GM12801 (cell line): ENCODE data around the gene CDK14.

Experiments used
- TF ChIP-seq, protein P1 (sequence below): IDR thresholded peaks from one replicate; pipeline ENCODE4 v1.5.1; 2011; ENCODE audit warnings: control low read depth; ENCODE audit not compliant: insufficient read length; ENCODE audit errors: extremely low read depth

Gene CDK14

DNA sequence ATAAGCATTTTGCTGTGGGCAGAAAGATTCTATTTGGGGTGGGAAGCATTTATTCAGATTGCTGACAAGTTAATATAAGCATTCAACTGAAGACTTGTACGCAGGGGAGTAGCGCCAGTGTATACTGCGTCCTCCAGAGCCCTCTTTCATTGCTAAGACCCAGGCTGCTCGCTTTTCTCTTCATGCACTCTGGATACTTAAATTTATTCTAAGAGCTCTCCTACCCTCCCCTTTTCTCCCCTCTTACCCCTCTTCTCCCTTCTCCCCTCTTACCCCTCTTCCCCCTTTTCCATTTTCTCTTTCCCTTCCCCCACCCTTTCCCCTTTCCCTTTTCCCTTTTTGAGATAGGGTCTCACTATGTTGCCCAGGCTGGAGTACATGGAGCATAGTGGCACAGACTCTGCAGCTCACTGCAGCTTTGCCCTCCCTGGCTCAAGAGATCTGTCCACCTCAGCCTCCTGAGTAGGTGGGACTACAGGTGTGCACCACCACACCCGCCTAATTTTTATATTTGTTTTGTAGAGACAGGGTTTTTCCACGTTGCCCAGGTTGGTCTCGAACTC is 125.8 kb downstream of the CDK14 start:
- TF ChIP-seq, protein P1, sequence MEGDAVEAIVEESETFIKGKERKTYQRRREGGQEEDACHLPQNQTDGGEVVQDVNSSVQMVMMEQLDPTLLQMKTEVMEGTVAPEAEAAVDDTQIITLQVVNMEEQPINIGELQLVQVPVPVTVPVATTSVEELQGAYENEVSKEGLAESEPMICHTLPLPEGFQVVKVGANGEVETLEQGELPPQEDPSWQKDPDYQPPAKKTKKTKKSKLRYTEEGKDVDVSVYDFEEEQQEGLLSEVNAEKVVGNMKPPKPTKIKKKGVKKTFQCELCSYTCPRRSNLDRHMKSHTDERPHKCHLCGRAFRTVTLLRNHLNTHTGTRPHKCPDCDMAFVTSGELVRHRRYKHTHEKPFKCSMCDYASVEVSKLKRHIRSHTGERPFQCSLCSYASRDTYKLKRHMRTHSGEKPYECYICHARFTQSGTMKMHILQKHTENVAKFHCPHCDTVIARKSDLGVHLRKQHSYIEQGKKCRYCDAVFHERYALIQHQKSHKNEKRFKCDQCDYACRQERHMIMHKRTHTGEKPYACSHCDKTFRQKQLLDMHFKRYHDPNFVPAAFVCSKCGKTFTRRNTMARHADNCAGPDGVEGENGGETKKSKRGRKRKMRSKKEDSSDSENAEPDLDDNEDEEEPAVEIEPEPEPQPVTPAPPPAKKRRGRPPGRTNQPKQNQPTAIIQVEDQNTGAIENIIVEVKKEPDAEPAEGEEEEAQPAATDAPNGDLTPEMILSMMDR, result no peak

DNA sequence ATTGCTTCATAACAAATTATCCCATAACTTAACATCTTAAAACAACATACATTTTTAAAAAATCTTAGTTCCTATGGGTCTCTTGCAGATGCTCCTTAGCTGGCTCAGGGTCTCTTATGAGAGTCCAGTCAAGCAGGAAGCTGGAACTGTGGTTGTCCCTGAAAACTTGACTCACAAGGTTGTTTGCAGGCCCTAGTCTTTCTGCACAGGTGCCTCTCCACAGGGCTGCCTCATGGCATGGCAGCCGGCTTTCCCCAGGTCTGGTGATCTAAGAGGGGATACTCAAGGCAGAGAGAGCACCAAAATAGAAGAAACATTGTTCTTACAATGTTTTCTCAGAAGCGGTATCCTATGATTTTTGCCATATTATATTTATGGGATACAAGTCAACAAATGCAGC is 127.1 kb downstream of the CDK14 start:
- TF ChIP-seq, protein P1, result no peak

DNA sequence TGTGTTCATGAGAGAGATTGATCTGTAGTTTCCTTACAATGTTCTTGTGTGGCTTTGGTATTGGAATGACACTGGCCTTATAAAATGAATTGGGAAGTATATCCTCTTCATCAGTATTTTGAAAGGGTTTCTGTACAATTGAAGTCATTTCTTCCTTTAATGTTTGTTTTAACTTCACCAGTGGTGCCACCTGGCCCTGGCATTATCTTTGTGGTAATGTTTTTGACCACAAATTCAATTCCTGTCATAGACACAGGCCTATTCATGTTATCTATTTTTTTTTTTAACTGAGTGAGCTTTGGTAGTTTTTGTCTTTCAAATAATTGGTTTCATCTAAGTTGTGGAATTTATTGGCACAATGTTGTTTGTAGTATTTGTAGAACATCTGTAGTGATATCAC is 127.7 kb downstream of the CDK14 start:
- TF ChIP-seq, protein P1, result no peak

DNA sequence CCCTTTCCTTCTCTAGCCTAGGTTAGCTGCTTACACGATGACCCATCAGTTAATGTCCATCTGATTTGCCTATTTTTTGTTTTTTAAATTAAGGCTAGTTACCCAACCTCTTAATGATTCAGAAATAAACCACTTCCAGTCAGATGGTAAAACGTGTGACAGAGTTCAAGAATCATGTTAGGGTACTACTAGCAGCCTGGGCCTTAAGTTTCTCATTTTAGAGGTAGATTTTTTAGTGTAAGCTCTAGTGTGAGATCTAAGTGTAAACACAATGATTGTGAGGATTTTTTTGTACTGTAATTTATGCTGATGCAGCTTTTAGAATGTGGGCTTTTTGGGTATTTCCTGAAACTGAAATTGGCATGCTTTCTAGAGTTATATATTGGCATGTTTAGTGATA is 130.0 kb downstream of the CDK14 start:
- TF ChIP-seq, protein P1, result no peak

DNA sequence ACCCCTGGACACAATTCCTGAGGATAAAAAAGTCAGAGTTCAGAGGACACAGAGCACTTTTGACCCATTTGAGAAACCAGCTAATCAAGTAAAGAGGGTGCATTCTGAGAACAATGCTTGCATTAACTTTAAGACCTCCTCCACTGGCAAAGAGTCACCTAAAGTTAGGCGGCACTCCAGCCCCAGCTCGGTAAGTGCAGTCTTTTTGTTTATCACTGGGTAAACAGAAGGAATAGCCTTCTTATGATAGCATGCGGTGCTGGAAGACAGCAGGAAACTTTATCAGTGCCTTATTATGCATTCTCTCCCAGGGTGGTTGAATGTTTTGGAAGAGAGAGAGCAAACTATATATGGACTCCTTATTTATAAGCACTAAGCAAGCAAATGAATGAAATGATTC is 130.5 kb downstream of the CDK14 start:
- TF ChIP-seq, protein P1, result no peak

DNA sequence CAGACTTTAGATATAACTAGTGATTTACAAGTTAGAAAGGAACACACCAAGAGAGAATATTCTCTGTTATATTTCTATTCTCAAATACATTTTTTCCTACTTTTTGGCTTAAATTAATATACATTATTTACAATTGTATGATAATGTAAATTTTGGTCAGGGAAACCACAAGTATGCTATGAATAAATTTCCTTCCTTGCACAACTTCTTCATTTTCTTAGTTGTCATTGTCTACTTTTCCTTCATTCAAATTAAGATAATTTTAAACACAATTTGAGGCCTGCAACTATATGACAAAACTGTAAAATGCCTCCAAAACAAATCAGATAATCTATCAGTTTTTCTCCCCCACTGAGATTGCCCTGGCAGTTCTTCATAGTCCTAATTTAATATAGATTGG is 131.3 kb downstream of the CDK14 start:
- TF ChIP-seq, protein P1, result no peak

DNA sequence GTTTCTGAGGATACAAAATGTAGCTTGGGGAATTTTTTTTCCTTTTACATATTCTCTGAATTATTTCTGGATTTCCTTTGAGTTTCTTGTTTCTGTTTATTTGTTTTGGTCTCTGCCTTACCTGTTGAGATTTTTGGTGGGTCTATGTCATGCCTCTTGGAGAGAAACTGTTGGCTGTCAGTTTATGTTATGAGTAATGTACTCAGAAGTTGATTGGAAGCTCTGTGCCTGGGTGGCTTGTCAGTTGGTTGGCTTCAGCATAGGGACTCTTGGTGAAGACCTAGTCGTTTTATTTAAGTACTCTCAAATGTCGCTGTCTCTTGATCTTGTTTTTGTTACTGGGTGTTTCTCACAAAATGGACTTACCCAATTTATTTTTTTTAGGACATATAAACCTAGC is 132.4 kb downstream of the CDK14 start:
- TF ChIP-seq, protein P1, result no peak
